Common myeloid progenitor, CD34-positive (primary cell): Measurements from ENCODE around the gene BLTP2.
"Not testable (repeated sequence)": the region's sequence is repeated elsewhere in the genome, so short reads cannot be mapped to it uniquely, and the experiment has no call there.

ENCODE experiments used
- CTCF ChIA-PET: fragments of 350-600 bp; sonication (Branson Sonifier 250); formaldehyde crosslinking; loops from one replicate; lab custom pipeline; 2021; ENCODE audit warnings: antibody characterized with exemption; lab: Charles Lee
- POLR2A ChIA-PET: fragments of 350-600 bp; sonication (Branson Sonifier 250); formaldehyde crosslinking; loops from one replicate; lab custom pipeline; 2021; ENCODE audit warnings: antibody characterized with exemption; lab: Charles Lee
- DNase-seq, 3 donors: peaks; one replicate each; pipeline versions ENCODE4 v3.0.0 to v3.0.0-alpha.2; 2013
- H3K27ac ChIP-seq, 2 experiments: 1 replicate in 1 of 2; 2 replicates in 1 of 2; pipeline ENCODE4 v1.7.0; 2013; ENCODE audit warnings: inconsistent platforms in 2 of 2, low read length in 2 of 2, mild to moderate bottlenecking in 2 of 2, low read depth in 1 of 2, moderate library complexity in 1 of 2; ENCODE audit not compliant: severe bottlenecking in 2 of 2, insufficient read depth in 1 of 2, poor library complexity in 1 of 2
- H3K27me3 ChIP-seq, 5 experiments: replicated peaks in 2 of 5; 1 replicate in 3 of 5; 2 replicates in 2 of 5; pipeline versions ENCODE4 v1.6.1 to v1.7.0; 2013; ENCODE audit warnings: low read length in 4 of 5, mild to moderate bottlenecking in 2 of 5, moderate library complexity in 2 of 5, inconsistent platforms in 1 of 5; ENCODE audit not compliant: insufficient read depth in 5 of 5, control insufficient read depth in 4 of 5
- H3K36me3 ChIP-seq, 4 experiments: 1 replicate in 2 of 4; 2 replicates in 2 of 4; pipeline versions ENCODE4 v1.6.1 to v1.7.0; 2013; ENCODE audit warnings: low read length in 3 of 4, control low read depth in 1 of 4, mild to moderate bottlenecking in 1 of 4; ENCODE audit not compliant: control insufficient read depth in 4 of 4, insufficient read depth in 4 of 4
- H3K4me1 ChIP-seq, 4 experiments: 1 replicate in 3 of 4; 2 replicates in 1 of 4; pipeline versions ENCODE4 v1.6.1 to v1.7.1; 2013; ENCODE audit warnings: low read length in 3 of 4, mild to moderate bottlenecking in 3 of 4, control low read depth in 1 of 4, inconsistent platforms in 1 of 4, moderate library complexity in 1 of 4; ENCODE audit not compliant: control insufficient read depth in 4 of 4, insufficient read depth in 4 of 4; ENCODE audit errors: control extremely low read depth in 1 of 4
- H3K4me3 ChIP-seq, 7 experiments: 1 replicate in 4 of 7; 2 replicates in 3 of 7; pipeline versions ENCODE4 v1.5.1 to v1.7.0; 2013; ENCODE audit warnings: mild to moderate bottlenecking in 7 of 7, low read length in 6 of 7, moderate library complexity in 6 of 7, inconsistent platforms in 2 of 7, low read depth in 2 of 7, control low read depth in 1 of 7; ENCODE audit not compliant: insufficient read depth in 4 of 7, control insufficient read depth in 1 of 7; ENCODE audit errors: extremely low read depth in 1 of 7
- H3K9me3 ChIP-seq, 5 experiments: 1 replicate in 4 of 5; 2 replicates in 1 of 5; pipeline versions ENCODE4 v1.6.1 to v1.7.1; 2013; ENCODE audit warnings: low read length in 4 of 5, mild to moderate bottlenecking in 2 of 5, inconsistent platforms in 1 of 5, low read depth in 1 of 5, moderate library complexity in 1 of 5; ENCODE audit not compliant: control insufficient read depth in 4 of 5, insufficient read depth in 2 of 5; ENCODE audit errors: control extremely low read depth in 1 of 5
- WGBS: methylation state at CpG from one replicate; pipeline ENCODE4 v1.1.5; 2013; ENCODE audit not compliant: insufficient coverage; 5-methylcytosine and 5-hydroxymethylcytosine counted together

Gene BLTP2

GRCh38 chr17:28612531-28612930, 32.4 kb downstream of the BLTP2 start:
- POLR2A ChIA-PET: interaction anchor here (1.0 kb wide), 1 partner anchor 13 kb away, joined by 4 read pairs; no protein-coding TSS in a partner anchor
- H3K9me3 ChIP-seq: no peaks in the 10 kb centered on the region
- CTCF ChIA-PET: interaction anchor here (1.0 to 4.1 kb wide), 12 partner anchors 9 to 117 kb away, joined by 3 to 32 read pairs (median 5); no protein-coding TSS in a partner anchor
- H3K4me1 ChIP-seq: peaks cover 11 to 30% (median 26%) of the 10 kb centered on the region in 4 experiments
- 17% methylated on average over 1 of the region's 2 CpGs for WGBS
- H3K27me3 ChIP-seq: no peaks in the 10 kb centered on the region
- H3K36me3 ChIP-seq: peaks cover 23 to 88% (median 48%) of the 10 kb centered on the region in 4 experiments
- no peak overlapping the region for H3K4me3 ChIP-seq
- H3K27ac ChIP-seq: no peak overlapping the region
- DNase-seq: peak in 2 of 3 donors; percentile 31 to 34

GRCh38 chr17:28610376-28610775, 34.6 kb downstream of the BLTP2 start:
- H3K27me3 ChIP-seq: no peaks in the 10 kb centered on the region
- peaks cover 11 to 30% (median 26%) of the 10 kb centered on the region in 4 experiments for H3K4me1 ChIP-seq
- H3K4me3 ChIP-seq: no peak overlapping the region
- H3K9me3 ChIP-seq: no peaks in the 10 kb centered on the region
- CTCF ChIA-PET: interaction anchor here (0.9 to 4.1 kb wide), 5 partner anchors 9 to 34 kb away, joined by 3 to 32 read pairs (median 3); no protein-coding TSS in a partner anchor
- H3K27ac ChIP-seq: no peak overlapping the region
- WGBS: 97% methylated on average over 8 of the region's 8 CpGs
- peaks cover 10 to 76% (median 30%) of the 10 kb centered on the region in 4 experiments for H3K36me3 ChIP-seq
- DNase-seq: no peak
- POLR2A ChIA-PET: no interaction called here

- Histone ChIP-seq H3K36me3 (peaks cover 0 to 26% (median 2%) of the 10 kb centered on the region in 4 experiments), H3K4me1 (peaks cover 7 to 14% (median 9%) of the 10 kb centered on the region in 4 experiments)
- H3K4me3 ChIP-seq, POLR2A ChIA-PET, H3K27me3 ChIP-seq, H3K27ac ChIP-seq, DNase-seq, CTCF ChIA-PET, H3K9me3 ChIP-seq: not testable (repeated sequence)
- WGBS: 97% methylated on average over 6 of the region's 31 CpGs
Measured at GRCh38 chr17:28604031-28604430, 40.9 kb downstream of the BLTP2 start.

- Histone ChIP-seq H3K4me1 (peaks cover 11 to 27% (median 22%) of the 10 kb centered on the region in 4 experiments), H3K9me3 (no peaks in the 10 kb centered on the region), H3K4me3 (peak overlapping the region; percentile 57 to 95 (median 89)), H3K27ac (peak overlapping the region; percentile 80 to 93), H3K27me3 (no peaks in the 10 kb centered on the region), H3K36me3 (peaks cover 0 to 7% (median 1%) of the 10 kb centered on the region in 4 experiments)
- 9% methylated on average over 37 of the region's 40 CpGs for WGBS
- peak; percentile 63 to 86 (median 85) for DNase-seq
- ChIA-PET POLR2A (interaction anchor here (1.0 to 1.3 kb wide), 4 partner anchors 9 to 23 kb away, joined by 3 to 4 read pairs (median 4); partner anchors contain the start of gene ALDOC), CTCF (interaction anchor here (0.6 to 4.0 kb wide), 4 partner anchors 12 to 25 kb away, joined by 3 to 32 read pairs (median 5); partner anchors contain the start of gene ALDOC)
Measured at GRCh38 chr17:28599311-28600184, 45.4 kb downstream of the BLTP2 start.

- Histone ChIP-seq H3K27me3 (no peaks in the 10 kb centered on the region), H3K4me3 (peak within 1 kb of the TSS; percentile 57 to 95 (median 89)), H3K27ac (peak within 1 kb of the TSS; percentile 80 to 93), H3K36me3 (peaks cover 0 to 7% (median 1%) of the 10 kb centered on the region in 4 experiments), H3K9me3 (no peaks in the 10 kb centered on the region), H3K4me1 (peaks cover 11 to 27% (median 22%) of the 10 kb centered on the region in 4 experiments)
- POLR2A ChIA-PET: interaction anchor here (1.0 to 1.1 kb wide), 3 partner anchors 8 to 14 kb away, joined by 3 to 4 read pairs (median 3); no protein-coding TSS in a partner anchor
- CTCF ChIA-PET: interaction anchor here (0.7 to 4.0 kb wide), 4 partner anchors 13 to 24 kb away, joined by 3 to 32 read pairs (median 8); partner anchors contain the start of gene ALDOC
- peak; percentile 91 to 96 (median 96) for DNase-seq
- WGBS: under 1% methylated on average over 35 of the region's 44 CpGs
Measured at GRCh38 chr17:28598799-28599310, 46.1 kb downstream of the BLTP2 start, which contains the start of gene SPAG5. Gene SPAG5, minus strand, starts transcription at chr17:28599025. Its CDS starts 79 bp downstream, at chr17:28598946.

- H3K4me1 ChIP-seq: peaks cover 11 to 27% (median 22%) of the 10 kb centered on the region in 4 experiments
- H3K9me3 ChIP-seq: no peaks in the 10 kb centered on the region
- CTCF ChIA-PET: interaction anchor here (0.8 to 2.5 kb wide), 5 partner anchors 10 to 24 kb away, joined by 3 to 10 read pairs (median 6); no protein-coding TSS in a partner anchor
- DNase-seq: no peak
- H3K27ac ChIP-seq: peak overlapping the region in 1 of 2 experiments; percentile 93
- H3K27me3 ChIP-seq: no peaks in the 10 kb centered on the region
- H3K4me3 ChIP-seq: peak overlapping the region; percentile 57 to 95 (median 89)
- POLR2A ChIA-PET: interaction anchor here (1.1 kb wide), 1 partner anchor 9 kb away, joined by 3 read pairs; no protein-coding TSS in a partner anchor
- WGBS: 3% methylated on average over 14 of the region's 17 CpGs
- H3K36me3 ChIP-seq: peaks cover 0 to 8% (median 1%) of the 10 kb centered on the region in 4 experiments
Measured at GRCh38 chr17:28598389-28598788, 46.6 kb downstream of the BLTP2 start.
